Activated CD4-positive, CD25-positive, alpha-beta regulatory T cell (primary cell): ENCODE measurements around the gene MGAT4A.
A peak's percentile ranks its signal among the peaks of the same experiment; 100 is the strongest.

ENCODE experiments used
- DNase-seq, 4 experiments: peaks; one replicate each; lab custom pipeline; 2025; lab: John Stamatoyannopoulos, UW

MGAT4A gene

DNA sequence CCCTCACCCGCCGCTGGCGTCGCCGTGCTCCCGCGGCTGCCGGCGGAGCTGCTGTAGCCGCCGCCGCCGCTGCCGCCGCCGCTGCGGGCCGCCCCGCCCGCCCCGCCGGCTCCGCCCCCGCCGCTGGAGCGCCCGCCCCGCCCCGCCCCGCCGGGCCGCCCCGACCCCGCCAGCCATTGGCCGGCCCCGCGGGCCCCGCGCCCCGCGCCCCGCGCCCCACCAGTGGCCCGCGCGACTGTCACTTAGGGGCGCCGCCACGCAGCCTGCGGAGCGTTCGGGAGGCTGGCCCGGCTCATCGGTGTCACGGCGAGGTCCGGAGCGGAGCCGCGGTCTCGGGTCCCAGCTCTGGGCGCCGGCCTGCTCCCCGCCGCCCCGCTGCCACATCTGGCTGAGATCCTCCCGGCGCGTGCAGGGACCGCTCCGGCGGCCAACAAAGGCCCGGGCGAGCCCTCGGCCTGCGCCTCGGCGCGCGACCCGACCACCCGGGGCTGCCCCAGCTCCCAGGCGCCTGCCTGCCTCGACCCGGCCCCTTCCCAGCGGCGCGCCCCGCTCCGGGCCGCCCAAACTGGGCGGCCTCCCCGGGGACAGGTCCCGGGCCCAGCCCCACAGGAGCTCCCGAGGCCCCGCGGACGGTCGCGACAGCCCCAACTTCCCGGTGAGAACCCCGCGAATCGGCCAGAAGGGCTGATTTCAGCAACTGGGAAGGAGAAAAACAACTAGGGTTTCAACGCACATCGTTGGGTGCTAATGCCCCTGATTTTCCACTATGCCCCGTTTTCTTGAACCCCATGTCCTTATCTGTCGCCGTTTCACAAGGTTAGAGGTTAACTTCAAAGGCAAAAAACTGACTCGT is at the start of gene MGAT4A:
TSS of gene MGAT4A (minus strand) at position 92 of the 853 bp plus-strand sequence. CDS start 4,800 bp downstream, outside the sequence.
- DNase-seq = peak; percentile 57 to 69 (median 64)

DNA sequence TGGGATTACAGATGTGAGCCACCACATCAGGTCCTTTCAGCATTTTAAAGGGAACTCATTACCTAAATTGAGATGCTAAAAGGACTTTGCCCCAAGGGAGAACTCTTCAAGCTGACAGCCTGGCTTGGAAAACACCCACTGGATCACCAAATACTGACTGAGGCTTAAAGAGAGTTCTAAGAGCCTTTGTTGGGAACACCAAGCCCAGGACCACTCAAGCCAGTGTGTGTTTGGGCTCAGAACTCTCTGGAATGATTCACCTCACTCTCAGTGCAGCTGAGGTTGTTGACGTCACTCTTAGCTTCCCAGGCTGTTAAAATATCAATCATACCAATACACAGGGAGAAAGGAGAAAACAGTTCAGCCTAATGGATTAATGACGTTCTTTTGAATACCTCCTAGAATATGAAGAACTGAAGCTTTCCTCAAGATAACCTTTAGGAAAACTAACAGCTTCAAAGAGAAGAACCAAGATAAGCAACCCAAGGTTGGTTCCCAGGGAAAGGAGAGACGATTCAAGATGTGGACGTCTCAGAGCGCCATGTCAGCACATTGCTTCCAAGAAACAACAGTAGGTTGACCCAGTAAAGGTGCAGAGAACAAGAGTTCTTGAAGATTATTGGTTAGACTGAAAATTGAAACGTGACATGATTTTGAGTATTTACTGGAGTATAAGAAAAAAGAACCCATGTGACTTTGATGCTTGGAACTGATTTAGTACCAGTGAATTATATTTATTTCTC is 48.0 kb upstream of the MGAT4A start:
- DNase-seq = no peak

DNA sequence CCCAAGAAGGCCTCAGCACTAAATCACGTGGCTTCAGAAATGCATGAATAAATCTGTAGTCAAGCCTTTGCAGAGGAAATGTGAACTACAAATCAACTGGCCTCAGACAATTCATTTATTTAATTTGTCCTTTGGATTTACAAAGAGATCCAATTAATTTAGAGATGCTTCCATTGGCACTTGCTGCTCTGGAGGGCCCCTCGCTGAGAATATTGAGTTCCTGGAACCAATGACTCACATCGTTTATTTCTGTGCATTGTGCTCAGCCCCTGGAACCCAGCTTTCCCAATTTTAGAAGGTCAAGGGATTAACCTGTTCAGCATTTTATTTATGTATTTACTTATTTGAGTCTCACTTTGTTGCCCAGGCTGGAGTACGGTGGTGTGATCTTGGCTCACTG is 47.2 kb upstream of the MGAT4A start:
- no peak for DNase-seq

DNA sequence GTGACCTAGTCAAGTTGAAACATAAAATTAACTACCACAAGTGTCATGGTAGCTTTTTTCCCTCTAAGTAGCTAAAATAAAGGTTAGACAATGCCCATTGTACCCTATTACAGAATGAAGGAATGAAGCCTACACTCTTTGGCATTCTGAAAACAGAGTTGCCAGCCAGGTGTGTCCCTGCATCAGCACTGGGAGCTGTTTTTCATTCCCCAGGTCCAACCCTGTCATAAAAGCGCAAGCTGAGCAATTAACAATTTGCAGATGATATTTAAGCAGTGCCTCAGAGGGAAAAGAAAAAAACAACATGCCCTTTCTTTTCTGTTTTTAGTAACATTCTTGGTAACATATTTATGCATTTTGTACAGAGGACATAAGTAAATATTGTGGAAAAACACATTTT is 46.8 kb upstream of the MGAT4A start:
- DNase-seq = no peak

DNA sequence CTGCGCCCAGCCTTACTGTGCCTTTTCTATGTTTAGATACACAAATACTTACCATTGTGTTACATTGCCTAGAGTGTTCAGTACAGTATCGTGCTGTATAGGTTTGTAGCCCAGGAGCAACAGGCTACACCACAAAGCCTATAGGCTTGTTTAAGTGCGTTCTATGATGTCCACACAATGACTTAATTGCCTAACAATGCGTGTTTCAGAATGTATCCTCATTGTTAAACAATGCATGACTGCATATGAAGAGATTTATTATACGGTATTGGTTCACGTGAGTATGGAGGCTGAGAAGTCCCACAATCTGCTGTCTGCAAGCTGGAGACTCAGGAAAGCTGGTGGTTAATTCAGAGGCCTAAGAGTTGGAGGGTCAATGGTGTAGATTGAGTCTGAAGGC is 46.1 kb upstream of the MGAT4A start:
- DNase-seq = no peak

DNA sequence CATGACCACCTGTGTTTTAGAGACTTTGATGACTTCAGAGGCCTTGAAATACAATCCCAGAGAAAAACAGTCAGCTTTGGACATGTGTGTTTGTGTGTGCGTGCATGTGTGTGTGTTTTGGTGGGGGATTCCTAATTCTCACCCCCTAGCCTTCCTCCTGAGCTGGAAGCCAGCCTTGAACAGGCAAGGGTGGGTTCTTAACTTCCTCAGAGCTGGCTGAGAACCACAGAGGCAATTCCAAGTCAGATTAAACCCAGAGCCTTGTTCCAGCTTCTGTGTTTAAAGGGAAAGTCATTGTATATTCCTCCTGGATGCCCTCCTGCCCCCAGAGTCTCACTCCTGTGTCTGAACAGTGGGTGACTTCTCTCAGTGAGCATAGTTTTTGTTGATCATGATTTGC is 45.2 kb upstream of the MGAT4A start:
- no peak for DNase-seq

DNA sequence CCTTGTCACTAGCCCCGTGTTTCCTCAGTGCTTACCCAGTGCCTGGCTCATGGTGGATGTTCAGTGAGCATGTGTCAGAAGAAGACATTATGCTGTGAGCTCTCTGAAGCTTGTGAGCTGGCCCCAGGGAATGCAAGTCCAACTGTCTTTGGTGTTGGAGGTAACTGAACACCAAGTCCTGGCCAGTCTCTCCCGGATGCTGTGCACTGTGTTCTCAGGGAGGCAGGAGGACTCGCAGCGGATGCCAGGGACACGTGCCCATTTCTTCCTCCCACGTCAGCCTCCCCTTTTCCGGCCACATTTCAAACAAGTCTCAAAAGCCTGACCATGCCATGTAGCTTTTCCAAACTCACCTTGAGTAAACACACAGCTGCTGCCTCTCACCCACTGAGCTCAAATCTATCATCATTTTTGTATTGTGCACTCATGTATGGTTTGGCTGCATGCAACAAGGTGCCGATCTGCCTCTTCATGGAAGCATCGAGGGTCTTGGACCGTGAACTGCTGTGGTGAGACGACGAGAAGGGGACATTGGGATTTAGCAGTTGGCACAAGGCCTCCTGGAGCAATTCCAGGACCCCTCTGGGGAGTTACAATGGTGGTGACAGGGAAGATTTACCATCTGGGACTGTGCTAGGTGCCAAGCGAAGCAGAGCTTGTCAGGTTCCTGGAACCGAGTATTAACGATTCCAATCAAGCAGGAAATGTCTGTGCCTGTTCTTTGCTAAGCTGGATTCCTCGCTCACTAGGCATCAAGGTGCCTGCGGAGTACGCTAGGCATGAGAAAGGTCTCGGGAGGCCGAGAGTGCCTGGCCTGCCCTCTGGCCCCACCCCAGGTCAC is 44.4 kb upstream of the MGAT4A start:
- no peak for DNase-seq

DNA sequence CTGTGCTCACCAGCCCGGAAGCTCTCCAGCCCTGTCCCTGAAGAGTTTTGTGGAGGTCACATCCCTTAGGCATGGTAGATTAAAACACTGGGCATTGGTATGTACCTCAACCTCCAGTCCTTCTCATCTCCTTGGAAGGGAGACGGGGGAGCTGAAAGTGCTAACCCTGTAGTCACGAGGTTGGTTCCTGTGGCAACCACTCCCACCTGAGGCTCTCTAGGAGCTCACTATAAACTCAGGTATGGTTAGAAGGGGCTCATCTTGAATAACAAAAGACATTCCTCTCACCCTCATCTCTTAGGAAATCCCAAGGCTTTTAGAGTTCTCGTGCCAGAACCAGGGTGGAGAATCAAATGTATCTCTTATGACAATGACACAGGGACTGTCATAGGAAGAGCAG is 43.0 kb upstream of the MGAT4A start:
- DNase-seq = no peak

DNA sequence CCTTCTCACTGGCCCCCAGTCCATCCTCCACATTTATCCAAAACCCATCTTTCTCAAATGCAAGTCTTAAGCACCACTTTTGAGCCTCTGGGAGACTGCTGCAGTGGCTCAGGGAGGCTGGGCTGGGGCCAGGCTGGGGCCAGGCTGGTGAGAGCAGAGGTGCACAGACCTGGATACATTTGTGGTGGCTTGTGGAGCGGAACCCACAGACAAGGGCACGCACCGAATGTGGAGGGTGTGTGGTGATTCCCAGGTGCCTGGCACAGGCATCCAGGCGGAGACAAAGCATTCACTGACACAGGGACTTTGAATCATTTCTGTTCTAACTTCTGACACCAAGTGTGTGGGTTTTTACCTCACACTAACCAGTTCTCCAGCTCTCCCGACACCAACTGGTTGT is 42.2 kb upstream of the MGAT4A start:
- DNase-seq = no peak

DNA sequence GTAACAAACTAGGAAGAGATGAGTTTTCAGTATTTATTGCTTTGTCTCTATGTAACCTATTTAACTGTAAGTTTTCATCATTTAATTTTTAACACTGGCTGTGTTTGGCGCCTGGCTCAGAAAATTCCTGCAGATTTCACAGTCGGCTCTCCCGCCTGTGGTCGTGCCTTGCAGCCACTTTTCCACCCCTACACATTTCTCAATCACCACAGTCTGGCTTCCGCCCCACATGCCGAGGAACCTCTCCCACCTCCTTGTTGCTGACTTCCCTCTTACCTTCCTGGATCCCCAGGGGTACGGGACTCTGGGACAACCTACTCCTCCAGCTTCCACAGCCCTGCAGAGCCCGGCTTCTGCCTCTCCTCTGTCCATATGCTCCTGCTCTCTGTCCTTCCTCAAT is 41.6 kb upstream of the MGAT4A start:
- DNase-seq = no peak

DNA sequence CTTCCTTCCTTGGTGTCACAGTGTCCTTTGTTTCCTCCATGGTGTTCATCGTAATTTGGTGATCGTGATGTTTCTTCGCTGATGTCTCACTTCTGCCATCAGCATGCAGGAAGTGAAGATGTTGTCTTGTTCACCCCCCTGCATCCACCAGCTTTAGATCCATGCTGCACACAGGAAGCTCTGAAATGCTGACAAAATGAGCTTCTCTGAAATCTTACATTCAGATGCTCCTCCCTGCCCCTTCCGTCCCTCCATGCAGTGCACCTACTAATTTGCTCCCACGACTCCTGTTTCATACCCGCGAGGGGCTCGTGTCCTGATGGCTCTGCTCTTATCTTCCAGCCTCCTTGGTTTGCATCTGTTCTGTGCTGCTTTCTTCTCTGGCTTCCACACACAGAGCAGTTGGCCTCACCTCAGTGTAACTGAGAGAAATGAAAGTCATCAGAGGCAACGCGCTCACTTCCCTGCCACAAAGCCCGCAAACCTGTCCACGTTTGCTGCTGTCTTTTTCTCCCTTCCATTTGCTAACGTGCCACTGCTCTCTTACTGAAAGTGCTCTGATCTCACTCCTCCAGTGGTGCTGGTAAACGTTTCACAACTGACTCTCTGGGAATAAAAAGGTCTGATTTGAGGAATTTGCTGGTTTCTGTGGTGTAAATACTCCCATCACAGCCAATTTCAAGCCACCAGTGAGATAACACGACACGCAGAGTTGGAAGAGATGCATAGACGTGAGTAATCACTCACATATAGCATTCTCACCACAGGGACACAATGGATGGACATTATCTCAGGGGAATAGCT is 41.0 kb upstream of the MGAT4A start:
- DNase-seq = peak in 2 of 4 experiments; percentile 40 to 50

DNA sequence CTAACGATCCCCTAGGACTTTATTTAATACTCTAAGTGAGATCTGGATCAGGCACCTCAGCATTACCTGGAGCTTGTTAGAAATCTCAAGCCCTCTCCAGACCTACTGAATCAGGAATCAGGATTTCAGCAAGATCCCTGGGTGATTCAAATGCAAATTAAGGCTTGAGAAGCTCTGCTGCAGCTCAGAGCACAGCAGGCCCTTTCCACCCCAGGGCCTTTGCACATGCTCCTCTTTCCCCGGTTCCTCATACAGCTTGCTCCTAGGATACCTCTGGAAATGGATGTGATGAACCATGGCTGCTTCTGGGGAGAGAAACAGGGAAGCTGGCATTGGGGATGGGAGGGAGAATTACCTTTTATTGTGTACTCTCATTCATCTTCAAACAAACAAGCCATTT is 40.3 kb upstream of the MGAT4A start:
- DNase-seq = no peak

DNA sequence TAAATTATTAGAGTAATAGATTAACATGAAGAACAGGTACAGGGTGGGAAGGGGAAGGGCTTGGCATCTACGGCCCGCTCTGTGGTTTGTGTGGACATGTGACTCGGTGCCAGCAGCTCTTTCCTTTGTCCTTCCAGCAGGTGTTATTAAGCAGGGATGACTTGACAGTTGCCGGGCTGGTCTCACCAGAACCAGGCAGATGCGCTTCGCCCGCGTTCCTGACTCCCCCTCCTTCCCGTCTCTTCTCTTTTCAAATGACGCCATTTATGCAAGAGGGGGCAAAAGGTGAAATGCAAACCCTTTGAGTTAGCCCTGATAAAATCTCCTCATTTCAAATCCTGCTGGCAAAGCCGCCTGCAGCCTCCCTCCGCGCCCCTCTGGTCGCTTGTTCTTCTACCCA is 38.9 kb upstream of the MGAT4A start:
- no peak for DNase-seq

DNA sequence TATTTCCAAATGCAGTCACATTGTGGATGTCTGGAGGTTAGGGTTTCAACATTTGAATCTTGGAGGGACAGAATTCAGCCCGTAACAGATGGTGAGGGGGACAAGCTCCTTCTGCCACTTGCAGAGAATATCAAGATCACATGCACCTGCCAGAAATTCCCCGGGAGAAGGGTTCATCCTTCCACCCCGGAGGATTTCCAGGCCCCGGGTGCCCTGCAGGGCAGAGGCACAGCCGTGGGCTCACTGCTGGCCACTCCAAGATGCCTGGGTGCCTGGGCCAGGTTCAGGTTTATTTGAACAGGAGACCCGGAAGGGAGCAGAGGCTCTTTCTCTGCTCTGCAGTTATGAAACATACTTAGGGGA is 38.2 kb upstream of the MGAT4A start:
- no peak for DNase-seq

DNA sequence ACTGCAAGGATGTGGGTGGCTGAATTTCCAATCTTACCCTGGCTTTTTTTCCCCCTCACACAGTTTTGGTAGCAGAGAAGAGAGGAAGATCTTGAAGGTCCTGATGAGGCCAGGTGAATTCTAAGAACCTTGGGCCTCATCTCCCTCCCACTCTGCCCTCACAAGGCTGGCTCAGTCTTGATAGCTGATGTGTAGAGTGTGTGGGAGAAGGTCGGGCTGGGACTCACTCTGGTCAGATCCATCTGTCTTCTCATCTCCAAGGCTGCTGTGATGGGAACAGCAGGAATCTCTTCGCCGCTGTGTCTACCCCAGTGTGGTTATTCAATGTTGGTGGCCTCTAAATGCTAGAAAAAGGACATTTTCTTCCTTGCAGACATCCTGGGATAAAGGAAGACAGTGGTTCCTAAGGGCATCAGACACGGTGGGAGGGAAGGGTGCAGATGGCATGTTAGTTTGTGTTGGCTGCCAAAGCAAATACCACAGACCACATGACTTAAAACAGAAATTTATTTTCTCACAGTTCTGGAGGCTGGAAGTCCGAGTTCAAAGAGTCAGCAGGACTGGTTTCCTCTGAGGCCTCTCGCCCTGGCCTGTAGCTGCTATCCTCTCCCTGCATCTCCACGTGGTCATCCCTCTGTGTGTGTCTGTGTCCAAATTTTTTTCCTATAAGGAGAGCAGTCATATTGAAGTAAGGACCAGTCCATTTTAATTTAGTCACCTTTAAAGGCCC is 37.6 kb upstream of the MGAT4A start:
- no peak for DNase-seq

DNA sequence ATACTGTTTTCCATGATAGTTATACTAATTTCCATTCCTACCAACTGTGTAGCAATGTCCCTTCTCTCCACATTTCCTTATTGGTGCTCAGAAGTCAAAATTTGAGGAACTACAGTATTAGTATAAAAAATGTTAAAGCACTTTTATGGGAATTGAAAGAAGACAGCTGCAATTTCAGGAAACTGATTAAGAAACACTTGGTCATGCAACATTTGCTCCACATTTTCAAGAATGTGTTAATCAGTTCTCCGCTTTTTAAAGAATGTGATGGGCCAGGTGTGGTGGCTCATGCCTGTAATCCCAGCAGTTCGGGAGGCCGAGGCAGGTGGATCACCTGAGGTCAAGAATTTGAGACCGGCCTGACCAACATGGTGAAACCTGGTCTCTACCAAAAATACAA is 33.6 kb upstream of the MGAT4A start:
- no peak for DNase-seq

DNA sequence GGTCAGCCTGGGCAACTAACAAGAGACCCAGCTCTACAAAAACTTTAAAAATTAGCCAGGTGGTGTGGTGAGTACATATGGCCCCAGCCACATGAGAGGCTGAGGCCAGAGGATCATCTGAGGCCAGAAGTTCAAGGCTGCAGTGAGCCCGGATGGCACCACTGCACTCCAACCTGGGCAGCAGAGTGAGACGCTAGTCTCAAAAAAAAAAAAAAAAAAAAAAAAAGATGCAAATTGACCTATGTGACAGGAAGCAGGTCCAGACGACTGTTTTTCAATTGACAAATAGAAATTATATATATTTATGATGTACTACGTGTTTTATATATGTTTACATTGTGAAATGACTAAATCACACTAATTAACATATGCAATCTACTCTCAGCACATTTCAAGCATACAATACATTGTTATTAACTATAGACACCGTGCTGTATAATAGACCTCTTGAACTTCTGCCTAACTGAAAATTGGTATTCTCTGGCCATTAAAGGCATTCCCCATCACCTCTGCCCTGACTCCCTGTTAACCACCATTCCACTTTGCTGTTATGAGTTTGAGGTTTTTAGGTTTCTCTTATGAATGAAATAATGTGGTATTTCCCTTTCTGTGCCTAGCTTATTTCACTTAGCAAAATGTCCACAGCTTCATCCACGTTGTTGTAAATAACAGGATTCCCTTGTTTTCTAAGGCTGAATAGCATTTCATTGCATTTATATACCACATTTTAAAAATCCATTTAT is 32.4 kb upstream of the MGAT4A start:
- no peak for DNase-seq

DNA sequence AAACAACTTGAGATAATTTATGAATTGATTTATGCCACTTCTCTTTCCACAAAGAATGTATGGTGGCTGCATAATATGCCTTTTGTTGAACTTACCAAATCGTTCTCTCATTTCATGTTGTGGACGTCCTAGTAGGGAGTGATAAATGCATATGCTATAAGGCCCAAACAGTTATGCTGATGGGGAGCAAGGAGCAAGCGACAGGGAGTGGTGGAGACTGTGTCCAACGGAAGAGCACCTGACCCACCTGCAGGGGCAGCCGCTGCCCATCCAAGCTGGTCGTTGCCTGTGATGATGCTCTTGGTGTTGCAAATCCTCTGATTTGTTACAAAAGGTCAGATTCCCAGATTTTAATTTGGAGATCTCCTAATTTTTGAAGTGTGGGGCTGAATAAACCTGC is 31.0 kb upstream of the MGAT4A start:
- DNase-seq = no peak

DNA sequence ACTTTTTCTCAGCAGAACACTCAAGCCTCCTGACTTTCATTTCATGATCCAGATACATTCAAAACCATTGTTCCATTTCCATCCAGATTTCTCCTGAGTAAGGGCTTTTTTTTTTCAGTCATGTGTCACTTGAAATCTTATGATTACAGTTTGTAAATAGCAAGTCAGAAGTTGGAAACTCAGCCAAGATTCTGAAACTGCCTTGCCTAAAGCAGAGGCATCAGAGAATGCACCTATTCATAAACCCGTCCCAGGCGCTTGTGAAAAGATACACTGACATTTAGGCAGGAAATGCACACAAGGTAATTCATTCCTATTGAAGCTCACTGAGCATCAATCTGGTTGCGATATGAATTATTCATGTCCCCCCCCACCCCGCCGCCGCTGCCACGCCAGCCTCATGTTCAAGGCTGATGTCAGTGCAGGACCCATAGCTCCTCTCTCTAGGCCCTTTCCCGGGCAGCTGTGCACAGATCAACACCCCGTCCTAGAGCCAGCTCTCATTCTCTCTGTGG is 30.4 kb upstream of the MGAT4A start:
- DNase-seq = no peak
